Fibroblast of lung (primary cell): ENCODE measurements around the gene L3MBTL4. TPM values are rescaled to one million over a fixed set of nuclear protein-coding genes. Genes with fewer than 3 reads are reported as not detected.

Experiments
- DNase-seq, 2 donors: peaks; one replicate each; pipeline versions ENCODE4 v3.0.0 to v3.0.0-alpha.2; 2010; ENCODE audit warnings: low read depth in 2 of 2
- H2AFZ ChIP-seq: 2 replicates; pipeline ENCODE4 v1.5.1; 2012; ENCODE audit warnings: low read length, control low read depth, inconsistent platforms
- H3K27ac ChIP-seq: 2 replicates; pipeline ENCODE4 v1.5.1; 2011; ENCODE audit warnings: low read length, control low read depth; ENCODE audit not compliant: insufficient read depth
- H3K27me3 ChIP-seq: 2 replicates; pipeline ENCODE4 v1.5.1; 2011; ENCODE audit warnings: mild to moderate bottlenecking, low read length; ENCODE audit not compliant: control insufficient read depth, insufficient read depth
- H3K36me3 ChIP-seq: 2 replicates; pipeline ENCODE4 v1.5.1; 2011; ENCODE audit warnings: low read length; ENCODE audit not compliant: control insufficient read depth, insufficient read depth
- H3K4me1 ChIP-seq: 2 replicates; pipeline ENCODE4 v1.5.1; 2011; ENCODE audit warnings: low read length; ENCODE audit not compliant: control insufficient read depth, insufficient read depth; ENCODE audit errors: extremely low read depth
- H3K4me2 ChIP-seq: 2 replicates; pipeline ENCODE4 v1.5.1; 2011; ENCODE audit warnings: low read length, control low read depth; ENCODE audit not compliant: insufficient read depth; ENCODE audit errors: extremely low read depth
- H3K4me3 ChIP-seq, 4 experiments: fragments of 200-600 bp in 1 of 4; sonication (generic) in 1 of 4; replicated peaks in 1 of 4; 2 replicates each; pipeline ENCODE4 v1.5.1; 2011 to 2016; ENCODE audit warnings: low read length in 4 of 4, low read depth in 3 of 4, mild to moderate bottlenecking in 3 of 4, control low read depth in 2 of 4, inconsistent platforms in 1 of 4, mixed read lengths in 1 of 4; ENCODE audit not compliant: insufficient read depth in 1 of 4; ENCODE audit errors: control extremely low read depth in 1 of 4
- H3K79me2 ChIP-seq: 2 replicates; pipeline ENCODE4 v1.5.1; 2012; ENCODE audit warnings: mild to moderate bottlenecking, low read length, inconsistent platforms; ENCODE audit not compliant: control insufficient read depth, insufficient read depth
- H3K9ac ChIP-seq: 2 replicates; pipeline ENCODE4 v1.5.1; 2011; ENCODE audit warnings: mild to moderate bottlenecking, low read length, control low read depth; ENCODE audit not compliant: insufficient read depth
- H3K9me3 ChIP-seq: 2 replicates; pipeline ENCODE4 v1.5.1; 2012; ENCODE audit warnings: low read depth, low read length; ENCODE audit not compliant: control insufficient read depth, insufficient read depth
- H4K20me1 ChIP-seq: 2 replicates; pipeline ENCODE4 v1.5.1; 2011; ENCODE audit warnings: low read length; ENCODE audit not compliant: control insufficient read depth, insufficient read depth; ENCODE audit errors: extremely low read depth
- EZH2 ChIP-seq: IDR thresholded peaks from 2 replicates; pipeline ENCODE4 v1.5.1; 2012; ENCODE audit warnings: low read length, control low read depth, mild to moderate bottlenecking; ENCODE audit errors: missing control alignments
- polyA plus RNA-seq, 2 donors: library from polyadenylated mRNA; depleted of rRNA in 1 of 2; stranded (reverse) in 1 of 2; unstranded in 1 of 2; fragments of >200 nt; gene quantifications; 2 replicates each; pipeline ENCODE4 v1.2.1, GENCODE V29; 2011 to 2012; ENCODE audit warnings: missing spikeins in 1 of 2
- total RNA-seq: library from RNA; depleted of rRNA; stranded (reverse); fragments of >200 nt; gene quantifications from 2 replicates; pipeline ENCODE4 v1.2.1, GENCODE V29; 2014
- TF ChIP-seq, protein P1 (sequence below), 2 donors: IDR thresholded peaks in 1 of 2; conservative IDR thresholded peaks in 1 of 2; 1 replicate in 1 of 2; 2 replicates in 1 of 2; pipeline ENCODE4 v1.5.1; 2011 to 2012; ENCODE audit warnings: low read length in 2 of 2, control low read depth in 1 of 2, inconsistent platforms in 1 of 2, low read depth in 1 of 2, mild to moderate bottlenecking in 1 of 2

The L3MBTL4 gene
- total and polyA plus RNA-seq, 2 donors (not counting 1 experiment from before 2014, with no cell fraction given): 0.06 to 0.33 TPM

- H3K4me1 ChIP-seq: no peaks in the 10 kb centered on the region
- H3K4me3 ChIP-seq: no peak overlapping the region
- TF ChIP-seq, protein P1, sequence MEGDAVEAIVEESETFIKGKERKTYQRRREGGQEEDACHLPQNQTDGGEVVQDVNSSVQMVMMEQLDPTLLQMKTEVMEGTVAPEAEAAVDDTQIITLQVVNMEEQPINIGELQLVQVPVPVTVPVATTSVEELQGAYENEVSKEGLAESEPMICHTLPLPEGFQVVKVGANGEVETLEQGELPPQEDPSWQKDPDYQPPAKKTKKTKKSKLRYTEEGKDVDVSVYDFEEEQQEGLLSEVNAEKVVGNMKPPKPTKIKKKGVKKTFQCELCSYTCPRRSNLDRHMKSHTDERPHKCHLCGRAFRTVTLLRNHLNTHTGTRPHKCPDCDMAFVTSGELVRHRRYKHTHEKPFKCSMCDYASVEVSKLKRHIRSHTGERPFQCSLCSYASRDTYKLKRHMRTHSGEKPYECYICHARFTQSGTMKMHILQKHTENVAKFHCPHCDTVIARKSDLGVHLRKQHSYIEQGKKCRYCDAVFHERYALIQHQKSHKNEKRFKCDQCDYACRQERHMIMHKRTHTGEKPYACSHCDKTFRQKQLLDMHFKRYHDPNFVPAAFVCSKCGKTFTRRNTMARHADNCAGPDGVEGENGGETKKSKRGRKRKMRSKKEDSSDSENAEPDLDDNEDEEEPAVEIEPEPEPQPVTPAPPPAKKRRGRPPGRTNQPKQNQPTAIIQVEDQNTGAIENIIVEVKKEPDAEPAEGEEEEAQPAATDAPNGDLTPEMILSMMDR (conservative IDR thresholded peaks at IDR 0.05 in 1 of 2, IDR thresholded peaks at IDR 0.05 in 1 of 2; ENCODE audit: low read depth in 1 of 2, low read length in 2 of 2): no peak
- TF ChIP-seq EZH2: no peak
- no peaks in the 10 kb centered on the region for H3K36me3 ChIP-seq
- H3K79me2 ChIP-seq: no peaks in the 10 kb centered on the region
- H2AFZ ChIP-seq: no peak overlapping the region
- no peak overlapping the region for H3K4me2 ChIP-seq
- no peaks in the 10 kb centered on the region for H3K27me3 ChIP-seq
- DNase-seq: no peak
- H4K20me1 ChIP-seq: no peaks in the 10 kb centered on the region
- no peak overlapping the region for H3K9ac ChIP-seq
- H3K27ac ChIP-seq: no peak overlapping the region
- H3K9me3 ChIP-seq: no peaks in the 10 kb centered on the region
Observed at GRCh38 chr18:6342990-6343389, 71.7 kb downstream of the L3MBTL4 start.

DNA sequence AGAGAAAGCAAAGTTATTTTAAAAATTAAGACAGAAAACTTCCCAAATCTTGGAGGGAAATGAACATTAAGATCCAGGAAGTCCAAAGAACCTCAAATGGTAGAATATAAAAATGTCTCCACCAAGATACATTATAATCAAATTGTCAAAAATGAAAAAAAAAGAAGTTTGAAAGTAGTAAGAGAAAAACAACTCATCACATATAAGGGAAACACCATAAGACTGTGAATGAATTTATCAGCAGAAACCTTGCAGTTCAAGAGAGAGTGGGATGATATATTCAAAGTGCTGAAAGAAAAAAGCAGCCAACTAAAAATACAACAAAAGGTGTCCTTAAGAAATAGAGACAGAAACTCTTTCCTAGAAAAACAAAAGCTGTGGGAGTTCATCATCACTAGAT, 73.0 kb downstream of the L3MBTL4 start:
- Histone ChIP-seq H3K4me2 (no peak overlapping the region), H3K36me3 (no peaks in the 10 kb centered on the region), H3K4me3 (no peak overlapping the region), H3K27ac (no peak overlapping the region), H2AFZ (no peak overlapping the region), H4K20me1 (no peaks in the 10 kb centered on the region), H3K79me2 (no peaks in the 10 kb centered on the region), H3K9me3 (no peaks in the 10 kb centered on the region), H3K27me3 (no peaks in the 10 kb centered on the region), H3K4me1 (no peaks in the 10 kb centered on the region), H3K9ac (no peak overlapping the region)
- no peak for TF ChIP-seq EZH2
- TF ChIP-seq, protein P1 (conservative IDR thresholded peaks at IDR 0.05 in 1 of 2, IDR thresholded peaks at IDR 0.05 in 1 of 2; ENCODE audit: low read depth in 1 of 2, low read length in 2 of 2): no peak
- DNase-seq: no peak

GRCh38 chr18:6341303-6341702, 73.4 kb downstream of the L3MBTL4 start:
- Histone ChIP-seq H4K20me1 (no peaks in the 10 kb centered on the region), H3K4me1 (no peaks in the 10 kb centered on the region), H3K9me3 (no peaks in the 10 kb centered on the region), H3K79me2 (no peaks in the 10 kb centered on the region), H3K4me3 (no peak overlapping the region), H3K27me3 (no peaks in the 10 kb centered on the region), H3K4me2 (no peak overlapping the region), H3K9ac (no peak overlapping the region), H3K27ac (no peak overlapping the region), H3K36me3 (no peaks in the 10 kb centered on the region), H2AFZ (no peak overlapping the region)
- TF ChIP-seq, protein P1 (conservative IDR thresholded peaks at IDR 0.05 in 1 of 2, IDR thresholded peaks at IDR 0.05 in 1 of 2; ENCODE audit: low read depth in 1 of 2, low read length in 2 of 2): no peak
- TF ChIP-seq EZH2: no peak
- no peak for DNase-seq
